Uterus (tissue), 4 donors: Measurements from ENCODE around the gene DSC3. TPM values are rescaled to one million over a fixed set of nuclear protein-coding genes. Genes with fewer than 3 reads are reported as not detected.
"Not testable (repeated sequence)": the region's sequence is repeated elsewhere in the genome, so short reads cannot be mapped to it uniquely, and the experiment has no call there.

Experiments used
- DNase-seq, 2 donors: peaks; one replicate each; pipeline ENCODE4 v3.0.0-alpha.2; 2019 to 2020
- H3K27ac ChIP-seq, 2 donors: fragments of 200-600 bp; sonication (generic); 1 replicate in 1 of 2; 2 replicates in 1 of 2; pipeline ENCODE4 v1.5.1; 2016 to 2018
- H3K27me3 ChIP-seq, 2 donors: fragments of 200-600 bp; sonication (generic); one replicate each; pipeline ENCODE4 v1.5.1; 2018 to 2019; ENCODE audit warnings: control low read depth in 1 of 2
- H3K36me3 ChIP-seq, 2 donors: fragments of 200-600 bp; sonication (generic); one replicate each; pipeline ENCODE4 v1.5.1; 2019; ENCODE audit warnings: control low read depth in 1 of 2
- H3K4me1 ChIP-seq, 2 donors: fragments of 200-600 bp; sonication (generic); one replicate each; pipeline ENCODE4 v1.5.1; 2018 to 2019; ENCODE audit warnings: control low read depth in 1 of 2
- H3K4me3 ChIP-seq, 2 donors: fragments of 200-600 bp; sonication (generic); 1 replicate in 1 of 2; 2 replicates in 1 of 2; pipeline ENCODE4 v1.5.1; 2018 to 2019; ENCODE audit warnings: mild to moderate bottlenecking in 1 of 2
- H3K9me3 ChIP-seq, 2 donors: fragments of 200-600 bp; sonication (generic); one replicate each; pipeline ENCODE4 v1.5.1; 2019; ENCODE audit warnings: control low read depth in 1 of 2
- CTCF ChIP-seq, 4 experiments: fragments of 200-600 bp in 2 of 4; fragments of 450-650 bp in 2 of 4; sonication (generic) in 2 of 4; IDR thresholded peaks; one replicate each; pipeline ENCODE4 v1.5.1; 2016 to 2019; ENCODE audit warnings: antibody characterized with exemption in 4 of 4, mild to moderate bottlenecking in 2 of 4, moderate library complexity in 1 of 4
- POLR2A ChIP-seq, 2 donors: fragments of 450-650 bp; IDR thresholded peaks; one replicate each; pipeline ENCODE4 v1.6.1; 2016; ENCODE audit warnings: antibody characterized with exemption in 2 of 2, mild to moderate bottlenecking in 1 of 2, moderate library complexity in 1 of 2
- intact Hi-C: fragments of 100-400 bp; cut with DNase I; formaldehyde crosslinking; loops from one replicate; pipeline ENCODE4 v1.15.1; 2023; ENCODE audit warnings: low total_unique reads
- total RNA-seq, 4 donors: library from RNA; depleted of rRNA in 3 of 4; stranded (reverse); fragments of >200 nt in 3 of 4; gene quantifications; one replicate each; pipeline versions ENCODE4 v1.1.0 to v1.2.4, GENCODE V29; 2014 to 2023
- donor health status: DM: yes; HTN: yes; CAD: no.

Gene DSC3
- total RNA-seq, 4 donors from 2014 or later = 1.3 to 15.7 TPM; not detected in 2

- no peak overlapping the region for H3K4me3 ChIP-seq
- no peak overlapping the region for H3K27ac ChIP-seq
- DNase-seq = no peak
- peaks cover 0 to 46% of the 10 kb centered on the region in 2 donors for H3K27me3 ChIP-seq
- TF ChIP-seq POLR2A (IDR thresholded peaks at IDR 0.05) = no peak
- H3K4me1 ChIP-seq = peaks cover 0 to 4% of the 10 kb centered on the region in 2 donors
- H3K9me3 ChIP-seq = no peaks in the 10 kb centered on the region
- intact Hi-C loops = no loop called here
- no peaks in the 10 kb centered on the region for H3K36me3 ChIP-seq
Measured at GRCh38 chr18:31039426-31039825, 3.1 kb downstream of the DSC3 start.

- H3K9me3 ChIP-seq, H3K36me3 ChIP-seq, intact Hi-C loops: not testable (repeated sequence)
Measured at GRCh38 chr18:31037686-31038085, 4.9 kb downstream of the DSC3 start.

GRCh38 chr18:31034541-31034940 is 8.0 kb downstream of the DSC3 start:
- intact Hi-C loops = no loop called here

More at GRCh38 chr18:31037686-31038085, 4.9 kb downstream of the DSC3 start:
- H3K27ac ChIP-seq, DNase-seq, H3K4me3 ChIP-seq, H3K4me1 ChIP-seq: not testable (repeated sequence)
- peaks cover 0 to 46% of the 10 kb centered on the region in 2 donors for H3K27me3 ChIP-seq

GRCh38 chr18:31030574-31031278 is 11.8 kb downstream of the DSC3 start:
- Histone ChIP-seq H3K27me3 (no peaks in the 10 kb centered on the region), H3K27ac (no peak overlapping the region), H3K4me3 (no peak overlapping the region), H3K4me1 (no peaks in the 10 kb centered on the region), H3K9me3 (no peaks in the 10 kb centered on the region), H3K36me3 (no peaks in the 10 kb centered on the region)
- intact Hi-C loops = no loop called here
- DNase-seq = no peak
- TF ChIP-seq POLR2A (IDR thresholded peaks at IDR 0.05) = no peak
- no peak for TF ChIP-seq CTCF (IDR thresholded peaks at IDR 0.05)

More at GRCh38 chr18:31034541-31034940, 8.0 kb downstream of the DSC3 start:
- peaks cover 0 to 15% of the 10 kb centered on the region in 2 donors for H3K27me3 ChIP-seq
- H3K9me3 ChIP-seq = no peaks in the 10 kb centered on the region
- H3K27ac ChIP-seq = no peak overlapping the region
- no peak for DNase-seq
- no peaks in the 10 kb centered on the region for H3K4me1 ChIP-seq
- no peak overlapping the region for H3K4me3 ChIP-seq
- TF ChIP-seq POLR2A (IDR thresholded peaks at IDR 0.05) = no peak
- TF ChIP-seq CTCF (IDR thresholded peaks at IDR 0.05) = no peak
- H3K36me3 ChIP-seq = no peaks in the 10 kb centered on the region

- no peak overlapping the region for H3K27ac ChIP-seq
- no peaks in the 10 kb centered on the region for H3K4me1 ChIP-seq
- intact Hi-C loops = no loop called here
- no peaks in the 10 kb centered on the region for H3K36me3 ChIP-seq
- TF ChIP-seq POLR2A (IDR thresholded peaks at IDR 0.05) = no peak
- H3K4me3 ChIP-seq = no peak overlapping the region
- no peaks in the 10 kb centered on the region for H3K9me3 ChIP-seq
- no peak for DNase-seq
- H3K27me3 ChIP-seq = no peaks in the 10 kb centered on the region
Measured at GRCh38 chr18:31015715-31016434, 26.7 kb downstream of the DSC3 start.

GRCh38 chr18:31011455-31011854 is 31.1 kb downstream of the DSC3 start:
- H3K4me3 ChIP-seq, H3K36me3 ChIP-seq, H3K9me3 ChIP-seq, H3K4me1 ChIP-seq, H3K27ac ChIP-seq, intact Hi-C loops, H3K27me3 ChIP-seq, DNase-seq: not testable (repeated sequence)

GRCh38 chr18:31010601-31011000 is 31.9 kb downstream of the DSC3 start:
- TF ChIP-seq POLR2A (IDR thresholded peaks at IDR 0.05) (no peak), CTCF (IDR thresholded peaks at IDR 0.05) (no peak)
- H3K27me3 ChIP-seq = no peaks in the 10 kb centered on the region
- intact Hi-C loops = no loop called here
- H3K9me3 ChIP-seq = no peaks in the 10 kb centered on the region
- DNase-seq = no peak
- H3K27ac ChIP-seq = no peak overlapping the region
- H3K36me3 ChIP-seq = no peaks in the 10 kb centered on the region
- H3K4me3 ChIP-seq = no peak overlapping the region
- no peaks in the 10 kb centered on the region for H3K4me1 ChIP-seq
